SU-DHL-6 (cell line): ENCODE results near the gene NAPB.

ENCODE experiments used
- H2AFZ ChIP-seq: fragments of 200-600 bp; sonication (generic); 2 replicates; pipeline ENCODE4 v1.6.1; 2014; ENCODE audit warnings: low read depth, mild to moderate bottlenecking, moderate library complexity, mixed read lengths, antibody characterized with exemption, low read length; ENCODE audit not compliant: severe bottlenecking
- H3F3A ChIP-seq: fragments of 200-600 bp; shearing (Covaris generic); 2 replicates; pipeline ENCODE4 v1.6.0; 2016; ENCODE audit warnings: antibody characterized with exemption, mild to moderate bottlenecking; ENCODE audit not compliant: insufficient read depth
- H3K27ac ChIP-seq: fragments of 200-600 bp; sonication (generic); 2 replicates; pipeline ENCODE4 v1.5.1; 2016; ENCODE audit warnings: low read depth, mild to moderate bottlenecking, low read length, moderate library complexity, mixed read lengths
- H3K27me3 ChIP-seq: fragments of 200-600 bp; sonication (generic), shearing (Covaris generic); 2 replicates; pipeline ENCODE4 v1.6.0; 2014; ENCODE audit warnings: mild to moderate bottlenecking, low read length
- H3K36me3 ChIP-seq: fragments of 200-600 bp; sonication (generic); 2 replicates; pipeline ENCODE4 v1.6.1; 2014; ENCODE audit warnings: mild to moderate bottlenecking, low read length, mixed read lengths
- H3K4me2 ChIP-seq: fragments of 300-600, 200-600 bp; shearing (Covaris generic), sonication (generic); 2 replicates; pipeline ENCODE4 v1.6.0; 2014; ENCODE audit warnings: low read length, low read depth, mild to moderate bottlenecking; ENCODE audit not compliant: poor library complexity, severe bottlenecking
- H3K4me3 ChIP-seq: fragments of 200-600 bp; sonication (generic); 2 replicates; pipeline ENCODE4 v1.5.1; 2014; ENCODE audit warnings: antibody characterized with exemption, low read length, mild to moderate bottlenecking, mixed read lengths; ENCODE audit not compliant: insufficient read depth, poor library complexity, severe bottlenecking
- H3K79me2 ChIP-seq: fragments of 200-600 bp; sonication (generic); 2 replicates; pipeline ENCODE4 v1.6.1; 2014; ENCODE audit warnings: mild to moderate bottlenecking, low read length, moderate library complexity; ENCODE audit not compliant: insufficient read depth
- H3K9ac ChIP-seq: fragments of 200-600 bp; sonication (generic); 2 replicates; pipeline ENCODE4 v1.7.0; 2014; ENCODE audit warnings: mild to moderate bottlenecking, low read length
- H3K9me2 ChIP-seq: fragments of 200-600 bp; sonication (generic); replicated peaks from 2 replicates; pipeline ENCODE4 v1.6.1; 2014; ENCODE audit warnings: low read length; ENCODE audit not compliant: insufficient read depth
- H3K9me3 ChIP-seq: fragments of 200-600 bp; sonication (generic); 2 replicates; pipeline ENCODE4 v1.6.1; 2014; ENCODE audit warnings: low read length, mixed read lengths; ENCODE audit not compliant: insufficient read depth
- H4K20me1 ChIP-seq: fragments of 200-600 bp; sonication (generic); 2 replicates; pipeline ENCODE4 v1.6.1; 2014; ENCODE audit warnings: low read depth, mild to moderate bottlenecking, antibody characterized with exemption, low read length, moderate library complexity, mixed read lengths
- EZH2phosphoT487 ChIP-seq: fragments of 200-600 bp; sonication (generic), shearing (Covaris generic); conservative IDR thresholded peaks from 2 replicates; pipeline ENCODE4 v1.6.1; 2018; ENCODE audit warnings: mild to moderate bottlenecking, antibody characterized with exemption, low read length, moderate library complexity, mixed read lengths
- TF ChIP-seq, protein P1 (sequence below): fragments of 200-600 bp; sonication (generic); IDR thresholded peaks from one replicate; pipeline ENCODE4 v1.5.1; 2017; ENCODE audit warnings: antibody characterized with exemption, mild to moderate bottlenecking, low read length, moderate library complexity; ENCODE audit not compliant: insufficient read depth, poor library complexity, severe bottlenecking

Gene NAPB

DNA sequence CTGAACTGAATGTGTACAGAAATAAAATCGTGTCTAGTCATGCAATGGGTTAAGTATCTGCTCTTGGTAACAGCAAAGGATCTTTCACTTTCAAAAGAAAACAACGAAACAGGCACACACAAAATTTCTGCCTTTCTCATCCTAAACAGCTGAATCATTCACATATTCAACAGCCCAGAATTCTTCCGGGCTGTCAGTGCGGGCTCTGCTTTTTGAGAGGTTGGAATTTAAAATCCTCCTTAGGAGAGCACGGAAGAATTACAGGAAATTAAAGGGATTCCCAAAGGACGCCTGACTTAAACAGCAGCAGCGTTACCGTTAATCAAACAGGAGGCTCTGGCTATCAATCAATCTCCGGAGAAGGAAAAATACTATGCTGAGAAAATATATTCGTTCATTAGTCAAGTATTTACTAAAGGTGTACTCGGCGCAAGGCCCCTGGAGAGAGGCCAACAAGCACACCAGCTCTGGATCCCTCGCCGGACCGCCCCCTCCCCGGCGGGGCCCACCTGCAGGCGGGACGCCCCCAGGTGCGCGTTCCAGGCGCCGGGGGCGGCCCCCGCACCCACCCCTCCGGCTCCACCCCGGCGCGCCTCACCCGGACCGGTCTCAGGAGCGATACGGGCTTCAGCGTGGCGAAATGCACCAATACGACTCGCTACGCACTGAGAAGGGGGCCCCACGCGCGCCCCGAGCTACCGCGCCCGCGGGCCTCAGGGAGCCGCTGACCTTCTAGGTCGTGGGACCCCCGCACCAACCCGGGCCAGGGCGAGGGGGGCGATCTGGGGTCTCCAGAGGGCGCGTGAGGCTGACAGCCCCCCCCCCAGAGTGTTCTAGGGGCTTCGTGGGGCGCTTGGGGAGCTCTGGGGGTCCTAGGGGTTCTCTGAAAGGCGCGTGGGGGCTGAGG lies 1.0 kb downstream of the NAPB start:
- Histone ChIP-seq H4K20me1 (no peaks in the 10 kb centered on the region; the same call in 1 of the 2 replicates), H3K4me3 (peak overlapping the region; percentile 91), H3F3A (peaks cover 5% of the 10 kb centered on the region; the same call in 1 of the 2 replicates), H3K79me2 (peaks cover 51% of the 10 kb centered on the region), H3K36me3 (no peaks in the 10 kb centered on the region), H3K27me3 (no peaks in the 10 kb centered on the region), H3K27ac (peak overlapping the region; percentile 44), H3K9me2 (no peaks in the 10 kb centered on the region), H2AFZ (peak overlapping the region; percentile 68), H3K9ac (peak overlapping the region; percentile 99), H3K9me3 (no peaks in the 10 kb centered on the region), H3K4me2 (peak overlapping the region; percentile 80)
- TF ChIP-seq EZH2phosphoT487, result no peak
- TF ChIP-seq, protein P1, sequence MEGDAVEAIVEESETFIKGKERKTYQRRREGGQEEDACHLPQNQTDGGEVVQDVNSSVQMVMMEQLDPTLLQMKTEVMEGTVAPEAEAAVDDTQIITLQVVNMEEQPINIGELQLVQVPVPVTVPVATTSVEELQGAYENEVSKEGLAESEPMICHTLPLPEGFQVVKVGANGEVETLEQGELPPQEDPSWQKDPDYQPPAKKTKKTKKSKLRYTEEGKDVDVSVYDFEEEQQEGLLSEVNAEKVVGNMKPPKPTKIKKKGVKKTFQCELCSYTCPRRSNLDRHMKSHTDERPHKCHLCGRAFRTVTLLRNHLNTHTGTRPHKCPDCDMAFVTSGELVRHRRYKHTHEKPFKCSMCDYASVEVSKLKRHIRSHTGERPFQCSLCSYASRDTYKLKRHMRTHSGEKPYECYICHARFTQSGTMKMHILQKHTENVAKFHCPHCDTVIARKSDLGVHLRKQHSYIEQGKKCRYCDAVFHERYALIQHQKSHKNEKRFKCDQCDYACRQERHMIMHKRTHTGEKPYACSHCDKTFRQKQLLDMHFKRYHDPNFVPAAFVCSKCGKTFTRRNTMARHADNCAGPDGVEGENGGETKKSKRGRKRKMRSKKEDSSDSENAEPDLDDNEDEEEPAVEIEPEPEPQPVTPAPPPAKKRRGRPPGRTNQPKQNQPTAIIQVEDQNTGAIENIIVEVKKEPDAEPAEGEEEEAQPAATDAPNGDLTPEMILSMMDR, result no peak

- peaks cover 56% of the 10 kb centered on the region for H3K79me2 ChIP-seq
- H2AFZ ChIP-seq, result no peak overlapping the region
- H3K36me3 ChIP-seq, result no peaks in the 10 kb centered on the region
- H3K27me3 ChIP-seq, result no peaks in the 10 kb centered on the region
- no peaks in the 10 kb centered on the region for H3K9me3 ChIP-seq
- peaks cover 5% of the 10 kb centered on the region; the same call in 1 of the 2 replicates for H3F3A ChIP-seq
- peak overlapping the region; percentile 99 for H3K9ac ChIP-seq
- H3K4me3 ChIP-seq, result peak overlapping the region; percentile 91
- TF ChIP-seq, protein P1, result no peak
- no peak for TF ChIP-seq EZH2phosphoT487
- peak overlapping the region; percentile 80 for H3K4me2 ChIP-seq
- peak overlapping the region; percentile 41 for H3K27ac ChIP-seq
- no peaks in the 10 kb centered on the region for H3K9me2 ChIP-seq
- H4K20me1 ChIP-seq, result peaks cover under 1% of the 10 kb centered on the region; the same call in 1 of the 2 replicates
Measured at GRCh38 chr20:23419657-23419994, 1.7 kb downstream of the NAPB start.

DNA sequence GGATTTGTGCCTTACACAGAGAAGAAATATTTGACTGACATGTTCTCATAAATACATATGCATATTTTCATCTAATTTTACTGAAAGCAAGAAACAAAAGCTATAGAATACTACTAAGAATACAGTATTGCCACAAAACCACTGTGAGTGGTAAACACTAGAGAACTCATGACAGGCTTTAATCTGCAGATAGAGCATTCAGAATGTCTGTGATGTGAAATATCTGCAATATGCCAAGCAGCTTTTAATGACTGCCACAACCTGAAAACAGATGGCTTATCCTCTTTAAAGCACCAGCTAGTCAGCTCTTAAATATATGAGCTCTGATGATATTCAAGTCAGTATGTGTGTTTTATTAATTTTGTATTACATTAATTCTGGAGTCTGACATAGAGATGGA lies 3.4 kb downstream of the NAPB start:
- no peak overlapping the region for H3K27ac ChIP-seq
- H3K4me3 ChIP-seq, result no peak overlapping the region
- no peaks in the 10 kb centered on the region for H3K27me3 ChIP-seq
- no peak for TF ChIP-seq EZH2phosphoT487
- TF ChIP-seq, protein P1, result no peak
- H3K36me3 ChIP-seq, result no peaks in the 10 kb centered on the region
- H2AFZ ChIP-seq, result no peak overlapping the region
- no peaks in the 10 kb centered on the region for H3K9me2 ChIP-seq
- peaks cover 5% of the 10 kb centered on the region; the same call in 1 of the 2 replicates for H3F3A ChIP-seq
- peaks cover 13% of the 10 kb centered on the region; the same call in 1 of the 2 replicates for H4K20me1 ChIP-seq
- H3K9ac ChIP-seq, result no peak overlapping the region
- H3K9me3 ChIP-seq, result no peaks in the 10 kb centered on the region
- H3K4me2 ChIP-seq, result no peak overlapping the region
- H3K79me2 ChIP-seq, result peaks cover 72% of the 10 kb centered on the region
